GM23248 (cell line): ENCODE data around the gene ERC1.

Experiments
- EZH2 ChIP-seq: fragments of 200-600 bp; sonication (generic); IDR thresholded peaks from 2 replicates; pipeline ENCODE4 v1.6.1; 2018; ENCODE audit warnings: antibody characterized with exemption, mild to moderate bottlenecking; ENCODE audit not compliant: insufficient read depth, poor library complexity, severe bottlenecking
- EZH2phosphoT487 ChIP-seq: fragments of 200-600 bp; sonication (generic); IDR thresholded peaks from 2 replicates; pipeline ENCODE4 v1.6.1; 2018; ENCODE audit warnings: antibody characterized with exemption, moderate library complexity, mild to moderate bottlenecking, low read depth; ENCODE audit not compliant: insufficient read depth

- TF ChIP-seq EZH2 (no peak), EZH2phosphoT487 (no peak)
These were observed 412.4 kb downstream of the ERC1 start for GRCh38 chr12:1403417-1403816.
